HG03039 (cell line): Measurements from ENCODE around the gene PTCHD4.

Experiments used
- ATAC-seq: cut with Tn5 transposase; IDR thresholded peaks from one replicate; pipeline ENCODE4 v1.9.1; 2021; ENCODE audit warnings: mild to moderate bottlenecking, moderate library complexity; ENCODE audit not compliant: unreplicated experiment

The PTCHD4 gene

DNA sequence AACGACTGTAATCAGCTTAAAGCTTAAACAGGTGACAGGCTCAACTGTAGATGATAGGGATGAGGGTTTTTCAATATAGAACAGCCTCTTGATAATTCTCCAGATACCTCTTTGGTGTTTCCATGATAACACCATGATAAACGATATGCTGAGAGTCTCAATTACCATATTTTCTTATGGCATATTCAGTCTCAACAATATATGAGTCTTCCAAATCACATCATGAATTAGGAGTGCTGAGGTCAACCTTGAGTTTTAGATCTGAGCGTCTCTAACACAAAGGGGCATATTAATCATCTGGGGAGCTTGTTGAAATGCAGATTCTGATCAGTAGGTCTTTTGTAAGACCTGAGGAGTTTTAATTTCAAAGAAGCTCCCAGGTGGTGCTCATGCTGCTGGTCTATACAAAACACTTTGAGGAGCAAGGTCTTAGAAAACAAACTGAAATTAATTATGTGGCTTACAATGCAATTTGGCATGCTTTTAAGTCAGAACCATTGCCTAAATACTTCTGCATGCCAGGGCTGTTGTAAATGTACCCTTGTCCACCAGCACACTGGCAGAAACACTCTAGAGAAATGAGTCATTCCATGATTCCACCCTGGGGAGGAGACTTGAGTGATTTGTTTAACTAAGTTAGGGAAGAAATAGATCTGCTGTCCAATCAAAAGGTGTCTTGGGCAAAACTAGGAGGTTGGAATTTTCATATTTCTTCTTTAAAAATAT lies 49.6 kb downstream of the PTCHD4 start:
- no peak for ATAC-seq
